Measurements from ENCODE around the gene NFU1.
"Not testable (repeated sequence)": the region's sequence is repeated elsewhere in the genome, so short reads cannot be mapped to it uniquely, and the experiment has no call there.

NFU1 gene

DNA sequence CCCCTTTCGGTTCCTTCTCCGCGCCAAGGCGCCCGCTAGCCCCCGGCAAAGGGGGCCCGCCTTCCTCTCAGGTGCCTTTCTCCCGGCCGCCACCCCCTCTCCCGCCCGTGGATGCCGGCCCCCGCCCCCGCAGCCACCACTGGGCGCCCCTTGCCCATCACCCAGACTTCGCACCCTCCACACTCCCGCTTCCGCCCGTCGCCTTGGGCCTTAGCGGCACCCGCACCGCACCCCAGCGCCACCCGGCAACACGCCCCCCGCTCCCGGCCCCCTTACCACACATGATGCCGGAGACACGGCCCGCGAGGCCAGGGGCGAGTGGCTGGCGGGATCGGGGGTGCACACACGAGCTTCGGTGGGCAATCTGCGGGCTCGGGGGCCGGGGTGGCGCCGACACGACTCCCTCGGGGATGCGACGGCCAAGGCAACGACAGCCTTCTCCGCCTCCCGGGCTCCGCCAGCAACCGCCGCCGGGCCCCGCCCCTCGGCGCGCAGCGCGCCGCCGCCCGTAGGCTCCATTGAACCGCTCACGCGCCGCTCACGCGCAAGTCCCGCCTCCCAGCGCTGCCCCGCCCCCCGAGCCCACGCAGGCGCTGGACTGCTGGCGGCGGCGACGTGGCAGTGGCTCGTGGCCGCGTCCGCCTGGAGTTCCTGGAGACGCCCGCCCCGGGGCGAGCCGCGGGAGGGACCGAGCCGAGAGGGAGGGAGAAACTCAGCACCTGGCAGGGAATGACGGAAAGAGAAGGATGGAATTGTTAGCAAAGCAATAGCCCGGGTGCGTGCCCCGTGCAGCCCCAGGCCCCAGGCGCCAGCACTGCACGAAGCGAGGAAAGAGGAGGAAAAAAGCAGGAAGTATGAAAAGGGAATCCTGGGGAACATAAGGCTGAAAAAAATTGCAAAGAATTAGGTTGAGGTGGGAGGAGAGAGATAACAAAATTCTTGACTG lies 50.2 kb downstream of the NFU1 start, which contains the start of gene GFPT1:
GFPT1 (minus strand) TSS at position 439 of the 946 bp plus-strand sequence; CDS start at position 283, 156 bp downstream.
- DNase-seq: peak; percentile 96 to 99 (median 98)

GRCh38 chr2:69386360-69386759 lies 50.9 kb downstream of the NFU1 start:
- no peak for DNase-seq

DNA sequence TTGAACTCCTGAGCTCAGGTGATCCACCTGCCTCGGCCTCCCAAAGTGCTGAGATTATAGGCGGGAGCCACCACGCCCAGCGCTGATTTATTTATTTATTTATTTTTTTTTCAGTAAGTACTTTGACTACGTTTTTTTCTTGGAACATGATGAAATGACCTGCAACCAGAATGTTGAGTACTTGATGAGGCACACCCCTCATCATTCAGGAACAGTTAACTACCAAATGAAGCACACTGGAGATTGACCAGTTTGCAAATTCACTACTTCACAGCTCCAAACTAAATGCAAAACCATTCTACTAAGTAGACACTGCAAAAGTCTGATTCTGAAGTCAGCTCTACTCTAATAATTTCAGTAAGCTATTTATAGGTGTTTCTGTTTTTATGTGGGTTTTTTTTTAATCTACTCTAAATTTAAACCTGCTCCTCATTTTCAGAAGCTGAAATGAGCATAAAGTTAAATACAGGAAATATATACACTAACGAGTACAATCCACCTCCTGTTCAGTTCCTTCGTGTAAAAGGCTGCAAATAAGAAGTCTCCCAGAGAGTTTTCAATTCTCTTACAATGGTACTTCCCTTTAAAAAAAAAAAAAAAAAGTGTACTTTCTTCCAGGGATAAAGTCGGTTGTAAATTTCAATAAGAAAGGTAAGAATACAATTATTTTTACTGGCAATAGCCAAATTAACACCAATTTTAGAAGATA lies 51.6 kb downstream of the NFU1 start:
- DNase-seq: peak in 2 of 4 experiments; percentile 20 to 33

DNA sequence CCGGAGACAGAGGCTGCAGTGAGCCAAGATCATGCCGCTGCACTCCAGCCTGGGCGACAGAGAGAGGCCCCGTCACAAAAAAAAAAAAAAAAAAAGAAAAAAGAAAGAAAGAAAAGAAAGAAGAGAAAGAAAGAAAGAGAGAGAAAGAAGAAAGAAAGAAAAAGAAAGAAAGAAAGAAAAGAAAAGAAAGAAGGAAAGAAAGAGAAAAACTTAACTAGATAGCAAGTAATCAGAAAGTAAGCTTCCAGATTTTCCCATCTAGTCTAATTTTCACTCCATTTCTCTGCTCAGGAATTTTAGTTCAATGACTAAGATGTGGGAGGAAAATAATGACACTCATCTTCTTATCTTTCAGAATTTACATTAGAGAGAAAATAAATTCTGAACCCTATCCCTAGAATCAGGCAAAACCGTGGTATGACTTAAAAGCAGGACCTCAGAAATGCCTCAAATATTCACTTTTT lies 52.6 kb downstream of the NFU1 start:
- no peak for DNase-seq

DNA sequence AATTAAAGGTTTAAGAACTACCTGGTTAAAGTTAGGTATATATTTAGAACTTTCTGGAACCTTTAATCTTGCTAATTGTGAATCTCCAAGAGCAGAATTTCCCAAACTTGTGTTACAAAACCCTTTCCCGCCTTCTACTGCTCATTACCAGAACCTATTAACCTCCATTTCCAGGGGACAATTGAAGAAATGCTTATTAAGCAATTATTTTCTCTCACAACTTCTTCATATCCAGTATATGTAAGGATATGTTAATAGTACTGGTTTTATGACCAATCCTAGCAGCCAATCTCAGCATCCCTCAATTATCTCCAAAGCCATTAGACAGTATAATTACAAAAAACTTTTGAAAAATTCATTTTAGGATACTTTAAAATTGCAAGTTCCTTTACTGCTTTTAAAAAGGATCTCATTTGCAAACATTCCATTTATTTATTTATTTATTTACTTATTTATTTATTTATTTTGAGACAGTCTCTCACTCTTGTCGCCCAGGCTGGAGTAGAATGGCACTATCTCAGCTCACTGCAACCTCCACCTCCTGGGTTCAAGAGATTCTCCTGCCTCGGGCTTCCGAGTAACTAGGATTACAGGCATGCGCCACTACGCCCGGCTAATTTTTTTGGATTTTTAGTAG lies 53.9 kb downstream of the NFU1 start:
- DNase-seq: no peak

- DNase-seq: no peak
Measured at GRCh38 chr2:69382547-69382946, 54.7 kb downstream of the NFU1 start.

DNA sequence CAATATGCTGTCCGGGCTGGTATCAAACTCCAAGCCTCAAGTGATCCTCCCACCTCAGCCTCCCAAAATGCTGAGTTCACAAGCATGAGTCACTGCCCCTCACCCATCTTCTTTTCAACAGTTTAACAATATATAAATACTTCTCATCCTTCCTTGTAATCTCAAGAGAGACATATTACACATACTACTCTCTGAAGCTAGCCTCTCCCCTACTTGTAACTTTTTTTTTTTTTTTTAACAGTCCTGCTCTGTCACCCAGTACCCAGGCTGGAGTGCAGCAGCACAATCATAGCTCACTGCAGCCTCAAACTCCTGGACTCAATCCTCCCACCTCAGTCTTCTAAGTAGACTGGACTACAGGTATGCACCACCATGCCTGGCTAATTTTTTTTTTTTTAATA lies 55.9 kb downstream of the NFU1 start:
- DNase-seq: peak; percentile 14 to 48 (median 28)

DNA sequence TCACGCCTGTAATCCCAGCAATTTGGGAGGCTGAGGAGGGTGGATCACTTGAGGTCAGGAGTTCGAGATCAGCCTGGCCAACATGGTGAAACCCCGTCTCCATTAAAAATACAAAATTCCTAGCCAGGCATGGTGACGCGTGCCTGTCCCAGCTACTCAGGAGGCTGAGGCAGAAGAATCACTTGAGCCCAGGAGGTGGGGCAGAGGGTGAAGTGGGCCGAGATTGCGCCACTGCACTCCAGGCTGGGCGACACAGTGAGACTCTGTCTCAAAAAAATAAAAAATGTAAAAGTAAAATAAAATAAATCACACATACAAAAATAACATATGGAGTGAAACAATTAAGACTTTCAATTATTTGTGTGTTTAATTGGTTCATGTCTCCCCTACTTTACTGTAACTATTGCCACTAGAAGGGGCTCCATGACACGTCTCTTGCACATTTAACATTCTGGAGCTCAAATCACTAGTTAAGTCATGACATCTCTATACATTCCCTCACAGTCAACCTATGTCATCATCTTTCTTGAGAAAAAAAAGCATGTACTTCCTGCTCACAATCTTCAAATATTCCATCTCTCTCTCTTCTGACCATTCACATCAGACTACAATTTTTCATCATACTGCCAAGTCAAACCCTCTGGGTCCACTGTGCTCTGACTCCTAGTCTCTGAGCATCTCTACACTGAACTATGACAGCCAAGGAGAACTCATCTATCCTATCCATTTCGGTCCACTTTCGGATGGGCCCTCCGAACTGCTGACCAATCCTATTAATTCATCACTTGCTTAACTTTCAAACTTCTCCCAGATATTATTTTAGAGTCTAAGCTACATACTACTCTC lies 56.9 kb downstream of the NFU1 start:
- peak in 1 of 4 experiments; percentile 8 for DNase-seq

DNA sequence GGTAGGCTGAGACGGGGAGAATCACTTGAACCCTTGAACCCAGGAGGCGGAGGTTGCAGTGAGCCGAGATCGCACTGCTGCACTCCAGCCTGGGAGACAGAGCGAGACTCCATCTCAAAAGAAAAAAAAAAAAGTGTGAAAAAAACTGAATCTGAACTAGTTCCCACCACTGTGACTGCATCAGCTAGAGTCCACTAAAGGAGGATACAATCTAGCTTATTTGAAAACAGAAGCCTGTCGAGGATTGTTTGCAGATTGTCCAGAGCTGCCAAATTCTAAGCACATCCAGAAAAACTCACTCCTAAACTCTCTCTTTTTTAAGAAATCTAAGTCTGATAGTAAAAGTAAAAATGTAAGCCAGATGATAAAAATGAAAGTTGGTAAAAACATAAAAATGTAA lies 60.8 kb downstream of the NFU1 start:
- DNase-seq: no peak

GRCh38 chr2:69375494-69376353 lies 61.5 kb downstream of the NFU1 start:
- DNase-seq: peak; percentile 27 to 63 (median 46)

DNA sequence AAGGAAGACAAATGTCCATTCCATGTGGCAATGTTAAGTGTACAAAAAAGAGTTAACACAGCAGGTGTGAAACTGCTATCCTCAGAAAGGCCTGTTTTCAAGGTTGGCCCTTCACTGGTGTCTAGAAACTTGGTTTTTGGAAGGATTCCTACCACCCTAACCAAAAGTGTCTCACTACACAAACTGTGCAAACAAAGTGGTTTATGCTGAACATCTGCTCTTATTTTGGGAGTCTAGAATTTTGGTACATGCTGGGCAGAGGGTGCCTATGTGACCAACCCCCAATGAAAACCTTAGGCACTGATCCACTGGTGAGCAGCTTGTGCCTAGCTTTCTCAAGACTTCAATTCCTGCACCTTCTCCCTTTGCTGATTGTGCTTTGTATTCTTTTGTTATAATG lies 64.5 kb downstream of the NFU1 start:
- DNase-seq: no peak

DNA sequence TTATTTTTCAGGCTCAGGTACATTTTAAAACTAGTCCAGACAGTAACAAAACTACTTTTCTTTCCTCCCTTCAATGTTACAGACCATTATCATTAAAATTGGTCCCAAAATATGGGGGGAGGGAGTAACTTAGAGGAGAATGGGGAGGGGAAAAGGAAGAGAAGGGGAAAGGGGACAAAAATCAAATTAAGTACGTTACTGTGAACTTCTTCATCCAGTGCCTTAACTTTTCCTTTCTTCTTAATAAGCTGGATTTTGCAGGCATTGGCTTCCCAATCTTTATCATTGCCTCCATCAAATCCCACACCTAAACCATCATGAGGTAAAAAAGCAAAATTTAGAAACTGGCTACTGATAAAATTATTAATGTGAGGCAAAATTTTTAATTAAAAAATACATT lies 67.4 kb downstream of the NFU1 start:
- DNase-seq: no peak

GRCh38 chr2:69368588-69368987 lies 68.6 kb downstream of the NFU1 start:
- DNase-seq: no peak

GRCh38 chr2:69359371-69359770 lies 77.9 kb downstream of the NFU1 start:
- no peak for DNase-seq

DNA sequence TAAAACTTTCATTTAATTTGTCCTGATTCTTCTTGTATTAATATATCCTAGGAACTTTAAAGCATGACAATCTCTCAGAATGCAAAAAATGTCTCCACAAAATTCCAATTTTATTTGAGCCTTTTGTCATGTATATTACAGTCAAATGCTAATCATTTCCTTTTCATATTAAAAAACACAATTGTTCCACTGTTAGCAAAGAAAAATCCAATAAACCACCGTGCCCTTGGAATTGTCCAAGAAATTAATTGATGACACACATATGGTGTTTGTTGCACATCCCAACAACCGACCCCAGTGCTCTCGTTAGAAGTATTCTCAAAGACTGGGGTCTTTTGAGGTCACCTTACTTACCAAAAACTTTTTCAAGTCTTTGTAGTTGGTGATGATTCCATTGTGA lies 78.3 kb downstream of the NFU1 start:
- DNase-seq: no peak

GRCh38 chr2:69356471-69356870 lies 80.8 kb downstream of the NFU1 start:
- no peak for DNase-seq

DNA sequence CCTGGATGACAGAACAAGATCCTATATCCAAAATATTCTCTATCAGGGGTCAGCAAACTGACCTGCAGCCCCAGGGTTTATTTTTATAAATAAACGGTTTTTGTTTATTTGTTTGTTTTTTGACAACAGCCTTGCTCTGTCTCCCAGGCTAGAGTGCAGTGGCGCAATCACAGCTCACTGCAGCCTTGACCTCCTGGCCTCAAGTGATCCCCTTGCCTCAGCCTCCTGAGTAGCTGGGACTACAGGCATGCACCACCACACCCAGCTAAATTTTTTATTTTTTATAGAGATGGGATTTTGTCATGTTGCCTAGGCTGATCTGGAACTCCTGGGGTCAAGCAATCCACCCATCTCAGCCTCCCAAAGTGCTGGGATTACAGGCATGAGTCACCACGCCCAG lies 82.3 kb downstream of the NFU1 start:
- DNase-seq: not testable (repeated sequence)

- DNase-seq: peak in 1 of 4 experiments; percentile 11
Measured at GRCh38 chr2:69353360-69353759, 83.9 kb downstream of the NFU1 start.

DNA sequence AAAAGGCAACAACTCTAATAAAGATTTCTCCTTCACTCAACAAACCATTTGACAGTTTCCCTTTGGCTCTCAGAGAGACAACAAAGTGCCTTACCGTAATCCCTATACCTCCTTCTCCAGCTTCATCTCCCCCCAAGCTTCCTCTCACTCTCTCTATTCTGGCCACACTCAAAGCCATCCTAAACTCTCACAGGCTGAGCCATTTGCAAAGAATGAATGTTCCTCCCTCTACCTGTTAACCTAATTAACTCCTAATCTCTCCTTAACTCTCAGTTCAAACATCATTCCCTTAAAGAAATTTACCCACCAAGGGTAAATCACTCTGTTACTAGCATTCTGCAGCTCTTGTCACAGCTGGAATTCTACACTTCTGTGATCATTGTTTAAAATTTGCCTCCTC lies 88.5 kb downstream of the NFU1 start:
- DNase-seq: no peak

Measured in suppressor macrophage (primary cell).